Naive thymus-derived CD8-positive, alpha-beta T cell (primary cell): ENCODE data around the gene RNF213. TPM values are rescaled to one million over a fixed set of nuclear protein-coding genes. Genes with fewer than 3 reads are reported as not detected.
"Not testable (repeated sequence)": the region's sequence is repeated elsewhere in the genome, so short reads cannot be mapped to it uniquely, and the experiment has no call there.

Experiments used
- ATAC-seq, 2 donors: fragments of 150-1000 bp; cut with Tn5 transposase in 1 of 2; sonication (Bioruptor Pico), chemical (Tn5 transposase) in 1 of 2; 1 replicate in 1 of 2; 2 replicates in 1 of 2; pipeline ENCODE4 v1.10.0; 2021; ENCODE audit warnings: mild to moderate bottlenecking in 2 of 2, moderate library complexity in 2 of 2
- POLR2A ChIA-PET: fragments of 350-600 bp; sonication (Branson Sonifier 250); formaldehyde crosslinking; loops from one replicate; lab custom pipeline; 2021; ENCODE audit warnings: antibody characterized with exemption; lab: Charles Lee
- DNase-seq, 10 donors: peaks; one replicate each; pipeline versions ENCODE4 v3.0.0 to v3.0.0-alpha.2; 2020 to 2022
- H3K27ac Mint-ChIP-seq, 10 donors: one replicate each; pipeline ENCODE4 v1.8.0; 2020 to 2022; ENCODE audit warnings: mild to moderate bottlenecking in 10 of 10, mixed read lengths in 10 of 10, moderate library complexity in 4 of 10, inconsistent platforms in 1 of 10
- H3K27me3 Mint-ChIP-seq, 5 donors: one replicate each; pipeline ENCODE4 v1.8.0; 2021 to 2022; ENCODE audit warnings: mixed read lengths in 5 of 5
- H3K36me3 Mint-ChIP-seq, 3 donors: one replicate each; pipeline ENCODE4 v1.8.0; 2020 to 2022; ENCODE audit warnings: mixed read lengths in 3 of 3, mild to moderate bottlenecking in 2 of 3, inconsistent platforms in 1 of 3
- H3K4me1 Mint-ChIP-seq, 4 donors: one replicate each; pipeline ENCODE4 v1.8.0; 2021 to 2022; ENCODE audit warnings: mixed read lengths in 4 of 4
- H3K4me3 Mint-ChIP-seq, 10 donors: one replicate each; pipeline ENCODE4 v1.8.0; 2020 to 2022; ENCODE audit warnings: mild to moderate bottlenecking in 10 of 10, mixed read lengths in 10 of 10, moderate library complexity in 6 of 10, inconsistent platforms in 1 of 10
- H3K9me3 Mint-ChIP-seq, 9 donors: one replicate each; pipeline ENCODE4 v1.8.0; 2020 to 2022; ENCODE audit warnings: mixed read lengths in 9 of 9, mild to moderate bottlenecking in 3 of 9, inconsistent platforms in 1 of 9, moderate library complexity in 1 of 9
- polyA plus RNA-seq, 3 donors: library from polyadenylated mRNA; unstranded; fragments of 300-500 nt; fragmentation: Illumina TruSeq; gene quantifications; one replicate each; pipeline ENCODE4 v1.2.3, GENCODE V29; 2021
- total RNA-seq, 8 experiments: library from RNA in 2 of 8; stranded (reverse) in 2 of 8; gene quantifications; one replicate each; pipeline ENCODE4 v1.2.3 and lab custom pipeline; 2021 to 2026

Gene RNF213
- total and polyA plus RNA-seq, 5 experiments from 2014 or later, result 27.1 to 328 (median 52.2) TPM

DNA sequence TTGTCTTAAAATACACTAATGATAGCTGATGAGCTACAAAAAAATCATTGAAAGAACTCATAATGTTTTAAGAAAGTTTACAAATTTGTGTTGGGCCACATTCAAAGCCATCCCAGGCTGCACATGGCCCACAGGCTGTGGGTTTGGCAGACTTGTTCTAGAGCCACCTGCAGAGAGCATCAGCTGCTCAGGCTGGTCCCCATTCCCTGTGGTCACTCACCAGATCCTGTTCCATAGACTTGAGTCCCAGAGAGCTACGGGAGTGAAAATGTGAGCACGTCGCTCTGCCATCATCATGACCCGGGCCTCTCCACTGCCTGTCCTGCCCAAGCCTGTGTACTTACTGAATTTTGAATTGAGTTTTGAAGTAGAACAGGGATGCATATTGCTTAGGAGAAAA, 33.5 kb upstream of the RNF213 start:
- Mint-ChIP-seq H3K27ac (peak overlapping the region in 1 of 10 donors; percentile 51), H3K4me1 (peaks cover 7 to 26% (median 16%) of the 10 kb centered on the region in 4 donors), H3K27me3 (no peaks in the 10 kb centered on the region), H3K9me3 (peaks cover 0 to 13% (median 7%) of the 10 kb centered on the region in 9 donors), H3K4me3 (no peak overlapping the region), H3K36me3 (peaks cover 8 to 43% (median 23%) of the 10 kb centered on the region in 3 donors)
- DNase-seq, result peak in 1 of 10 donors; percentile 35
- POLR2A ChIA-PET, result no interaction called here
- ATAC-seq, result no peak

DNA sequence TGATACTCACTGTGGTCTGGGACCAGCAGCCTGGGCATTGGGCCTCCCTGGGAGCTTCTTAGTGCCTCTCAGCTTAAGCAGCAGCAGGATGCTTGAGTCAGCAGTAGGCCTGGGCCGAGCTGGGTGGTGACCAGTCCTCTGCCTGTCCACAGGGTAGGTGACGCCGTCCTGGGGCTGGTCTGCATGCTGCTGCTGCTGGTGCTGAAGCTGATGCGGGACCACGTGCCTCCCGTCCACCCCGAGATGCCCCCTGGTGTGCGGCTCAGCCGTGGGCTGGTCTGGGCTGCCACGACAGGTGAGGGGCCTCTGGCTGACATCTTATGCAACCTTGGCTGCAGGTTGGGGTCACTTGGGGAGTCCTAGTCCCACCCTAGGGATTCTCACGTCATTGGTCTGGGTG, 33.0 kb upstream of the RNF213 start:
- Mint-ChIP-seq H3K4me3 (no peak overlapping the region), H3K36me3 (peaks cover 13 to 48% (median 28%) of the 10 kb centered on the region in 3 donors)
- POLR2A ChIA-PET, result no interaction called here

DNA sequence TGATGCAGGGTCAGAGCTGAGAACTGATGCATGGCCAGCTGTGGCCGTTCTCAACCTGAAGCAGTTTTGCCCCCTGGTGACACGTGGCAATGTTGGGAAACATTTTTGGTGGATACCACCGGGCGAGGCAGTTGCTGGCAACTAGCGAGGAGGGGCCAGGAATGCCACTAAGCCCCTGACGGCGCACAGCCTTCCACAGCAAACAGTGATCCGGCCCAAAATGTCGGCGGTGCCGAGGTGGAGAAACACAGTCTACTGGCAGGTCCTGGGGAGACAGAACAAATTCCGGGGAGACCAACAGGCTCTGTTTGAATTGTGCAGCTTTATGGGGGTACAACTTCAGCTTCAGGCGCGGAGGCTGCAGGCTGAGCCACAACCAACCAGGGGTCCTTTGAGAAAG, 32.2 kb upstream of the RNF213 start:
- Mint-ChIP-seq H3K27ac (peak overlapping the region in 1 of 10 donors; percentile 24), H3K9me3 (peaks cover 0 to 24% (median 15%) of the 10 kb centered on the region in 9 donors), H3K36me3 (peaks cover 18 to 54% (median 34%) of the 10 kb centered on the region in 3 donors), H3K4me1 (peaks cover 0 to 14% (median 7%) of the 10 kb centered on the region in 4 donors), H3K4me3 (no peak overlapping the region), H3K27me3 (no peaks in the 10 kb centered on the region)
- ATAC-seq (no peak), DNase-seq (peak in 1 of 10 donors; percentile 16)
- POLR2A ChIA-PET, result interaction anchor here (0.5 to 1.0 kb wide), 2 partner anchors 10 to 11 kb away, joined by 3 to 5 read pairs; no protein-coding TSS in a partner anchor

More for the DNA sequence above, 33.0 kb upstream of the RNF213 start:
- H3K9me3 Mint-ChIP-seq, result peaks cover 0 to 18% (median 9%) of the 10 kb centered on the region in 9 donors
- H3K27me3 Mint-ChIP-seq, result no peaks in the 10 kb centered on the region
- no peak overlapping the region for H3K27ac Mint-ChIP-seq
- ATAC-seq (no peak), DNase-seq (peak in 1 of 10 donors; percentile 34)
- H3K4me1 Mint-ChIP-seq, result peaks cover 5 to 22% (median 13%) of the 10 kb centered on the region in 4 donors

DNA sequence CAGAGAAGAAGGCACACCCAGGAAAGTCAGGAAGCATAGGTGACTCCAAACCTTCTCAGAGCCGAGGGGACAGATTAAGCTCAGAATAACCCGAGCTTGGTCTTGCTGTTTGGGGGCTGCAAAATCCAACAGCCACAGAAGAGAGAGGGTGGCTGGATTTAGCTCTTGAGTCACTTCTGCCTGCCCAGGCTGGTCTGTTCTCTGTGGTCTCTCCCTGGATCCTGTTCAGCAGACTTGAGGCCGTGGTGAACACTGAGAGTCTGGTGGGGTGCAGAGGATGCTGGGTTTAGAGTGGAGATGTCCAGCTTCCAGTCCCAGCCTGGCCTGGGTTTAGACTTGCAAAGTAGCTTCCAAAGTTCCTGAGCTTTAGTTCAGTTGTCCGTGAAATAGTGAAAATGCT, 31.6 kb upstream of the RNF213 start:
- no peak overlapping the region for H3K4me3 Mint-ChIP-seq
- no peak for ATAC-seq
- peaks cover 19 to 59% (median 38%) of the 10 kb centered on the region in 3 donors for H3K36me3 Mint-ChIP-seq
- H3K4me1 Mint-ChIP-seq, result peaks cover 0 to 10% (median 4%) of the 10 kb centered on the region in 4 donors
- POLR2A ChIA-PET, result interaction anchor here (1.0 kb wide), 1 partner anchor 11 kb away, joined by 3 read pairs; no protein-coding TSS in a partner anchor
- peaks cover 0 to 29% (median 16%) of the 10 kb centered on the region in 9 donors for H3K9me3 Mint-ChIP-seq
- no peaks in the 10 kb centered on the region for H3K27me3 Mint-ChIP-seq
- peak in 1 of 10 donors; percentile 4 for DNase-seq
- H3K27ac Mint-ChIP-seq, result peak overlapping the region in 2 of 10 donors; percentile 11 to 24

DNA sequence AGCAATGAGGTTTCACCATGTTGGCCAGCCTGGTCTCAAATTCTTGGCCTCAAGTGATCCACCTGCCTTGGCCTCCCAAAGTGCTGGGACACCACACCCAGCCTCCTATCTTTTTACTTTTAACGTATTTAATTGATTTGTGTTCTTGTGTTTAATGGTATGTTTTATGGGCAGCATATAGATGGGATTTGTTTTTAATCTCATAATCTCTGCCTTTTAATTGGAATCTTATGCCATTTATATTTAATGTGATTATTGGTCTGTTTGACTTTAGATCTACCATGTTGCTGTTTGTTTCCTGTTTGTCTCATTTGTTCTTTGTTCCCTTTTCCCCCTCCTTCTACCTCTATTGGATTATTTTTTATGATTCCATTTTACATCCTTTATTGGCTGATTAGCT, 28.2 kb upstream of the RNF213 start:
- no peak for ATAC-seq
- H3K27me3 Mint-ChIP-seq, result no peaks in the 10 kb centered on the region
- POLR2A ChIA-PET, result interaction anchor here (1.7 kb wide), 1 partner anchor 14 kb away, joined by 6 read pairs; no protein-coding TSS in a partner anchor
- H3K4me1 Mint-ChIP-seq, result peaks cover 0 to 5% (median 0%) of the 10 kb centered on the region in 4 donors
- no peak for DNase-seq
- H3K9me3 Mint-ChIP-seq, result peaks cover 0 to 37% (median 18%) of the 10 kb centered on the region in 9 donors
- peaks cover 19 to 79% (median 49%) of the 10 kb centered on the region in 3 donors for H3K36me3 Mint-ChIP-seq
- peak overlapping the region in 1 of 10 donors; percentile 56 for H3K27ac Mint-ChIP-seq
- H3K4me3 Mint-ChIP-seq, result no peak overlapping the region

DNA sequence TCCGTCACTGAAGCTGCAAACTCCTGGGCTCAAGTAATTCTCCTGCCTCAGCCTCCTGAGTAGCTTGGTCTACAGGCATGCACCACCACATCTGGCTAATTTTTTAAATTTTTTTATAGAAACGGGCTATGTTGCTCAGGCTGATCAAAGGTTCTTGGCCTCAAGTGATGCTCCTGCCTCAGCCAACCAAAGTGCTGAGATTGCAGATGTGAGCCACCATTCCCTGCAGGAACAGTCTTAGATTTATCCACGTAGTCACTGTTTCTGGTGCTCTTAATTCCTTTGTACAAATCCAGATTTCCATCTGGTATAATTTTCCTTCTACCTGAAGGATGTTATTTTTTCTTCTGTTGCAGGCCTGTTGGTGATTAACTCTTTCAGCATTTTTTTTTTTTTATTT, 27.4 kb upstream of the RNF213 start:
- POLR2A ChIA-PET, result interaction anchor here (1.7 kb wide), 1 partner anchor 14 kb away, joined by 6 read pairs; no protein-coding TSS in a partner anchor
- DNase-seq, result no peak
- Mint-ChIP-seq H3K4me1 (peaks cover 0 to 5% (median 0%) of the 10 kb centered on the region in 4 donors), H3K36me3 (peaks cover 19 to 85% (median 54%) of the 10 kb centered on the region in 3 donors), H3K4me3 (no peak overlapping the region), H3K27me3 (no peaks in the 10 kb centered on the region), H3K27ac (no peak overlapping the region), H3K9me3 (peaks cover 0 to 37% (median 18%) of the 10 kb centered on the region in 9 donors)
- no peak for ATAC-seq

DNA sequence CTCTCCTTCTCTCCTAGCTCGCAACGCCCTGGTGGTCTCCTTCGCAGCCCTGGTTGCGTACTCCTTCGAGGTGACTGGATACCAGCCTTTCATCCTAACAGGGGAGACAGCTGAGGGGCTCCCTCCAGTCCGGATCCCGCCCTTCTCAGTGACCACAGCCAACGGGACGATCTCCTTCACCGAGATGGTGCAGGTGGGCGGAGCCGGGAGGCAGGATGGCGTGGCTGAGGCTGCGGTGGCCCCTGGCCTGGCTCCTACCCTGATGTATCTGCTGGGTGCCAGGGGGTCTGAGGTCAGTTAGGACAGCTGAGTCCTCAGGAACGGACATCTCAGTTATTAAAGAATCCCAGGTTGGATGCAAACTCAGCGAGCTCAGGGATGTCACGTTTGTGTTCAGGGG, 23.7 kb upstream of the RNF213 start:
- Mint-ChIP-seq H3K4me3 (no peak overlapping the region), H3K27me3 (no peaks in the 10 kb centered on the region), H3K4me1 (peaks cover 0 to 1% (median 0%) of the 10 kb centered on the region in 4 donors), H3K36me3 (peaks cover 18 to 84% (median 43%) of the 10 kb centered on the region in 3 donors), H3K9me3 (peaks cover 0 to 26% (median 12%) of the 10 kb centered on the region in 9 donors), H3K27ac (no peak overlapping the region)
- POLR2A ChIA-PET, result no interaction called here
- peak in 1 of 10 donors; percentile 49 for DNase-seq
- no peak for ATAC-seq

DNA sequence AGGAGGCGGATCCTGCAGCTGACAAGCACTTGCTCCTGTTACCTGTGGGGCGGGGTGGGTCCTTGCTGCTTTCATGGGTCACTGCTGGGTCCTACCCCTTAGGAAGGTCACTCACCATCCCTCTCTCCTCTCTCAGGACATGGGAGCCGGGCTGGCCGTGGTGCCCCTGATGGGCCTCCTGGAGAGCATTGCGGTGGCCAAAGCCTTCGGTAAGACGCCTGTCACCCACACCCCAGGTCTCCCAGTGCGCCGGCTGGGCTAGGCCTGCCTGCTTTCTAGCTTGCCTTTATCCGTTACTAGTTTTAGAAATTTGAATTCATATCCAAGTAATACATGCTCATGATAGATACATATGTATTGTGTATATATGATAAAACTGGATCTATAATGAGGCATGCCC, 23.3 kb upstream of the RNF213 start:
- H3K9me3 Mint-ChIP-seq, result peaks cover 0 to 22% (median 7%) of the 10 kb centered on the region in 9 donors

DNA sequence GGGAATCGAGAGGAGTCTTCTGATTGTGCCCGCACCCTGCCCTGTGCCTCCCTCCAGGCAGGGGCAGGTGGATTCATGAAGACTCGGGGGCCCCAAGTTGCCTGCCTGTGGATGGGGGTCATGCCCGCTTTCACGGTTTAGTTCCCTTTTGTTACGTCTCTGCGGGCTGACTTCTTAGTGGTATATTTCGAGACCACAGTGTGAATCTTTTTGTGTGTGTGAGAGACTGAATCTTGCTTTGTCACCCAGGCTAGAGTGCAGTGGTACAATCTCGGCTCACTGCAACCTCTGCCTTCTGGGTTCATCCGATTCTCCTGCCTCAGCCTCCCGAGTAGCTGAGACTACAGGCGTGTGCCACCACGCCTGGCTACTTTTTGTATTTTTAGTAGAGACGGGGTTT, 18.1 kb upstream of the RNF213 start:
- H3K9me3 Mint-ChIP-seq, result no peaks in the 10 kb centered on the region
- H3K4me1 Mint-ChIP-seq, result peaks cover 0 to 1% (median 0%) of the 10 kb centered on the region in 4 donors
- ATAC-seq (no peak), DNase-seq (no peak)
- peaks cover 4 to 62% (median 18%) of the 10 kb centered on the region in 3 donors for H3K36me3 Mint-ChIP-seq
- POLR2A ChIA-PET, result no interaction called here
- H3K27ac Mint-ChIP-seq, result peak overlapping the region in 1 of 10 donors; percentile 75
- no peak overlapping the region for H3K4me3 Mint-ChIP-seq
- H3K27me3 Mint-ChIP-seq, result no peaks in the 10 kb centered on the region

More for the DNA sequence above, 23.3 kb upstream of the RNF213 start:
- Mint-ChIP-seq H3K27ac (peak overlapping the region in 1 of 10 donors; percentile 19), H3K36me3 (peaks cover 13 to 83% (median 40%) of the 10 kb centered on the region in 3 donors), H3K27me3 (no peaks in the 10 kb centered on the region), H3K4me1 (peaks cover 0 to 1% (median 0%) of the 10 kb centered on the region in 4 donors), H3K4me3 (peak overlapping the region in 1 of 10 donors; percentile 16)
- no peak for ATAC-seq
- POLR2A ChIA-PET, result interaction anchor here (1.1 kb wide), 1 partner anchor 11 kb away, joined by 3 read pairs; no protein-coding TSS in a partner anchor
- DNase-seq, result peak in 1 of 10 donors; percentile 22

DNA sequence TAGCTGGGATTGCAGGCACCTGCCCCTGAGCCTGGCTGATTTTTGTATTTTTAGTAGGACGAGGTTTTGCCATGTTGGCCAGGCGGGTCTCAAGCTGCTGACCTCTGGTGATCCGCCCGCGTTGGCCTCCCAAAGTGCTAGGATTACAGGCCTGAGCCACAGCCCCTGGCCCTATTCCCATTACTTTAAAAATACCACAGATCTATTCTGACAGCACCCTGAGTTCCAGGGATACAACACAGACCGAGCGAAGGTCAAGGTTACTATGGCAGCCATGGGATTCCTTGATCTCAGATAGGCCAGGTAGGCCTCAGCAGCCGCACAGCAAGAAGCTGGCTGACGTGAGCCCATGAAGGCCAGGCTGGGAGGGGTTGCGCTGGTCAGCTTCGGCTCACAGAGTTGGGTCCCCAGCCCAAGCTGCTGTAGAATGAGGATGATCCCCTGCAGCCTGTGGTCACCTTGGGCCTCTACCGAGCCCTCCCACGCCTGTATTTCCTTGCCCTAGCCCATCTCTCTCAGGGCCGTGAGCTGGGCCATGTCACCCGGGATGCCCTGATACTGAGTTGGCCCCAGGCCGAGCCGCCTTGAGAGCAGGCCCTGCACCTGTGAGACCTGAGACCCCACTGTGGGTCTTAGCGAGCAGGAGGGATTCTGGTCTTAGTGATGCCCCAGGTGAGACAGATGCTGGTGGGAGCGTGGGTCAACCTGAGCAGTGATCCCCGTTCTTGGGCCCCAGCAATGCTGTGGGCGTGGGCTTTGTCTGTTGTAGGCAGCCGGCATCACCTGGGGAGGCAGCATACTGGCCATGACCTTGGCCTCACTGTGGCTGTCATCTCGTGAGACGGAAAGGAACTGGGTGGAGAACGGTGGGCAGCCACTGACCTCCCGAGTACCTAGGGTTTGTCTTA, 16.9 kb upstream of the RNF213 start:
- Mint-ChIP-seq H3K4me1 (no peaks in the 10 kb centered on the region), H3K9me3 (no peaks in the 10 kb centered on the region), H3K27me3 (no peaks in the 10 kb centered on the region), H3K36me3 (peaks cover 0 to 49% (median 10%) of the 10 kb centered on the region in 3 donors), H3K4me3 (no peak overlapping the region), H3K27ac (no peak overlapping the region)
- DNase-seq, result peak in 1 of 10 donors; percentile 52
- POLR2A ChIA-PET, result interaction anchor here (0.7 kb wide), 1 partner anchor 1228 kb away, joined by 4 read pairs; no protein-coding TSS in a partner anchor
- no peak for ATAC-seq

DNA sequence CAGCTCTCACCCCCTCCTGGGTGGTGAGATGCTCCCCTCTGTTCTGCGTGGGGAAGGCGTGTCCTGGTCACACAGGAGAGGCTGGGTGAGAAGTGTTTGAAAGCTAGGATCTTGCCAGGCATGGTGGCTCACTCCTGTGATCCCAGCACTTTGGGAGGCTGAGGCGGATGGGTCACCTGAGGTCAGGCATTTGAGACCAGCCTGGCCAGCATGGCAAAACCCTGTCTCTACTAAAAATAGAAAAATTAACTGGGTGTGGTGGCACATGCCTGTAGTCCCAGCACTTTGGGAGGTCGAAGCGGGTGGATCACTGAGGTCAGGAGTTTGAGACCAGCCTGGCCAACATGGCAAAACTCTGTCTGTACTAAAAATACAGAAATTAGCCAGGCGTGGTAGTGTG, 16.2 kb upstream of the RNF213 start:
- DNase-seq, result peak in 1 of 10 donors; percentile 11
- not testable (repeated sequence) for H3K4me1 Mint-ChIP-seq, H3K9me3 Mint-ChIP-seq, H3K4me3 Mint-ChIP-seq, H3K27me3 Mint-ChIP-seq, H3K27ac Mint-ChIP-seq, ATAC-seq
- POLR2A ChIA-PET, result interaction anchor here (0.7 kb wide), 1 partner anchor 1227 kb away, joined by 4 read pairs; no protein-coding TSS in a partner anchor
- peaks cover 0 to 43% (median 12%) of the 10 kb centered on the region in 3 donors for H3K36me3 Mint-ChIP-seq

DNA sequence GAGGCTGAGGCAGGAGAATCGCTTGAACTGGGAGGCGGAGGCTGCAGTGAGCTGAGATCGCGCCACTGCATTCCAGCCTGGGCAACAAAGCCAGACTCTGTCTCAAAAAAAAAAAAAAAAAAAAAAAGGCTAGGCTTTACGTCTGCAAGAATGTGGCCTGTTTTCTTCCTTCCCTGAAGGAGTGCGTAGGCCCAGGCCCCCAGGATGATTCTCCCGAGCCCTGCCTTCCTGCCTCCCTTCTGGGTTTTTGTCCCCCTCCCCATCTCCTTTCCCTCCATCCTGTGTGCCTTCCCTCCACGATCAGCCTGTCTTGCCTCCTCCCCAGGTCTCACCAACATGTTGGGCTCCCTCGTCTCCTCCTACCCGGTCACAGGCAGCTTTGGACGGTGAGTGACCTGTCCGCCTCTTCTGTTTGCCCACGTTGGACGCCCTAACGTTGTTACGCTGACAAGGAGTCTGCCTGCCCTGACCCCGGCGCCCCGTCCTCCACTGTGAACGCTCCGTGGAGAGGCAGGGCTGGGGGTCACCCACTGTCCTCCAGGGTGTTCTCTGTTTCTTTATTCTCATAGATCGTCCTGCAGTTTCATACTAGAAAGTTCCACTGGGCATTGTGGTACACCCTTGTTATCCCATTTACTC, 15.7 kb upstream of the RNF213 start:
- POLR2A ChIA-PET, result interaction anchor here (0.7 kb wide), 1 partner anchor 1227 kb away, joined by 4 read pairs; no protein-coding TSS in a partner anchor
- no peaks in the 10 kb centered on the region for H3K27me3 Mint-ChIP-seq
- DNase-seq (peak in 1 of 10 donors; percentile 43), ATAC-seq (no peak)
- no peaks in the 10 kb centered on the region for H3K9me3 Mint-ChIP-seq
- H3K36me3 Mint-ChIP-seq, result peaks cover 0 to 43% (median 13%) of the 10 kb centered on the region in 3 donors
- H3K27ac Mint-ChIP-seq, result no peak overlapping the region
- H3K4me1 Mint-ChIP-seq, result no peaks in the 10 kb centered on the region
- no peak overlapping the region for H3K4me3 Mint-ChIP-seq
